ENCODE results near the gene LEPROT.
A peak's percentile ranks its signal among the peaks of the same experiment; 100 is the strongest.
"Not testable (repeated sequence)": the region's sequence is repeated elsewhere in the genome, so short reads cannot be mapped to it uniquely, and the experiment has no call there.

LEPROT gene

DNA sequence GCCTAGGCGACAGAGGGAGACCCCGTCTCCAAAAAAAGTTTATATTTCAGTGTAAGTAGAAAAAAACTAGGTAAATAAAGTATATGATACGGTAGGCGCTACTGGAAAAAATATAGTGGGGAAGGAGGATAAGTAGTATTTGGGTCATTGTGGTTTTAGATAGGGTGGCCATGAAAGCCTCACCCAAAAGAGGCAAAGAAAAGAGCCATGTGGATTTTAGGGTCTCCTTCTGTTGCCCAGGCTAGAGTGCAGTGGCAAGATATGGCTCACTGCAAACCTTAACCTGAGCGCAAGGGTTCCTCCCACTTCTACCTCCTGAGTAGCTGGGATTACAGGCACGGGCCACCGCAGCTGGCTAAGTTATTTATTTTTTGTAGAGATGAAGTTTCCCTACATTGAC is 17.1 kb downstream of the LEPROT start:
- no peak for DNase-seq (ENCODE audit: low read depth)

DNA sequence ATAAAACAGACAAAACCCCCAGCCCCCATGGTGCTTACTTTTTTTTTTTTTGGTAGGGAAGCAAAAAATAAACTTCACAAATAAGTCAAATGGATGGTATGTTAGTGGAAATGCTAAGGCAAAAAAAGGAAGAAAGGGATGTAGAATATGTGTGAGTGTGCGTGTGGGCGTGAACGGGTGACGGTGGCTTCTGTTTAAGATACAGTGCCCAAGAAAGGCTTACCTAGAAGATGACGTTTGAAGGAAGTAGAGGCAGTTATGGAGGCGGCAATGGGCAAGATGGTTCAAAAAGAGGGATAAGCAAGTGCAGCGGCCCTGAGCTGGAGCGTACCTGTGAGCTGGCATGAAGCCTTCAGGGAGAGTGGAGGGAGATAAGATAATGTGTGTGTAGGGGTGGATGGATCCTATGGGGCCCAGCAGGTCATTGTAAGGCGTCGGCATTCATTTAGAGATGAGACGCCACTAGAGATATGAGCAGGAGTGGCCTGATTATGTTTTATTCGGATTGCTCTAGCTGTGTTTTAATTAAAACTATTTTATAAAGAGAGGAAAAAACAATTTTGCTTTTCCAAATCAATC is 19.9 kb downstream of the LEPROT start:
- no peak for DNase-seq (ENCODE audit: low read depth)

DNA sequence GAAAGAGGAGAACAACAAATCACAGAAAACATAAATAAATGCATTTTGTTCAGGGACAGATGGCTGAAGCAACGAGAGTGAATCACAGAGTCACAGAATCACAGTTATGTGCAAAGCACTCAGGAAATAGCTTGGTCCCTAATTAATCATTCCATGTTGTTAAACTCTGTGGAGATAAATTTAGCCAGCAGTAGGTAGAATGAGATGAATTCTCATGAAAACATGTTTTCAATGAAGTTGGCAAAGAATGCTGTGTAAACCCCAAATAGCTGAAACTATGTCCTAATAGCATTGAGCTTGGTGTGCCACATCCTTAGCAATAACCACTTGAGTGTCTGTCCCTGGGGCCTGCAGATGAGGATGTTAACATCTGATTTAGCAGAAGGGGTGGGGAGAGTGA is 20.4 kb downstream of the LEPROT start:
- no peak for DNase-seq (ENCODE audit: low read depth)

DNA sequence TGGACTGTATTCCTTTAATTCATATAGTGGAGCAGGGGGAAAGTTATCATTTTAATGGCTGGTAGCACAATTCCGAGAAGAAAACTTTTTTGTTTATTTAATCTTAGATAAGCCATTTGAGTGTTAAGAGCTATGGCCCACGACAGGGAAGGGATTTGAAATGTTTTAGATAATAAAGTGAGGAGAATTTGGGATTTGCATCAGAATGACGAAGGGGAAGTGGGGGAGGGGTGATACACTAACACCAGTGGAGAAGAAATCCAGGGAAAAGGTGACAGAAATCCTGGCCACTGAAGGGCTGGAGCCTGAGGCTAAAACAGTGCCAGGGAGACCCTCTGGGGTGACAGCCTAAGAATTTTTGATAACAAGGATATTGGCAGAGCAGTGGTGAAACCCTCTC is 21.0 kb downstream of the LEPROT start:
- DNase-seq (ENCODE audit: low read depth): no peak

DNA sequence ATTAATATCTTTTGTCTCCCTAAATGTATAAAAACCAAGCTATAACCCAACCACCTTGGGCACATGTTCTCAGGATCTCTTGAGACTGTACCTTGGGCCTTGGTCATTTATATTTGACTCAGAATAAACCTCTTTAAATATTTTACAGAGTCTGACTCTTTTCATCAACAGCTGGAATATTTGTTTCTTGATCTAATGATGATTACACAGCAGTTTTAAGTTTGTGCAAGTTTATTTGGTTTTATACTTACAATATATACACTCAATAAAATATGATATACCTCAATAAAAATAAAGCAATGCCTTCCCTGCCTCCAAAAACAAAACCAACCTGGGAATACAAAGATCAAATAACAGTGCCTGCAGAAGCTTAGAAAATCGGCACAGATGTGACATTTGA is 22.0 kb downstream of the LEPROT start:
- DNase-seq (ENCODE audit: low read depth): no peak

DNA sequence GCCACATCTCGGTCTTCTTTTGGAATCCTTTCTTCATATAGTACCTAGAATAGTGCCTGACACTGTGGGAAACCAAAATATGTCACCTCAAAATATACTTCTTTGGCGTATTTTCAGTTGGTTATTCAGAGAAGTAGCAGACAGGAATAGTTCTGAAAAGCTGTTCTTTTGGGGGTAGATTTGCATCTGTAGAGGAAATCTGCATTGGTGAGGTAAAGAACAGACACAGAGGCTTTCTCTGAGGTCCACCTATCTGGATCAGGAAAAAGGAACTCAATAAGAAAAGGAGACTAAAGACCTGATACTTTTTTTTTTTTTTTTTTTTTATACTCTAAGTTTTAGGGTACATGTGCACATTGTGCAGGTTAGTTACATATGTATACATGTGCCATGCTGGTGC is 23.2 kb downstream of the LEPROT start:
- no peak for DNase-seq (ENCODE audit: low read depth)

DNA sequence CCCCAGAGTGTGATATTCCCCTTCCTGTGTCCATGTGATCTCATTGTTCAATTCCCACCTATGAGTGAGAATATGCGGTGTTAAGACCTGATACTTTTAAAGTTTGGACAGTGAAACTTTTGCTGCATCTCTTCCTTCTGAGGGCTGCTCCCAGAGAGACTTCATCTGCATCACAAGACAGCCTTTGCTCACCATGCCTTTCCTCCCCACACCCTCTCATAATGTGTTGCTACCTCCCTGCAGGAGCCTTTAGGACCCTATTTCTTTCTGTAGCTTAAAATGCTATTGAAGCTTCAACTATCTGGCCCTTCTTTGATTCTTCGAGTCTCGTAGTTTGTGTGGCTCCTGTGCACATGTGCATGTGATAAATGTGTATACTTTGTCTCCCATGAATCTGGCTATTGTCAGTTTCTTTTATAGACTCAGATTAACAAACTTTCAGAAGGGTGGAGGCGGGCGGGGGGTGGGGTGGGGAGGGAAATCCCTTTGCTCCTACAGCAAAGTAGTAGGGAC is 23.7 kb downstream of the LEPROT start:
- DNase-seq (ENCODE audit: low read depth): no peak

DNA sequence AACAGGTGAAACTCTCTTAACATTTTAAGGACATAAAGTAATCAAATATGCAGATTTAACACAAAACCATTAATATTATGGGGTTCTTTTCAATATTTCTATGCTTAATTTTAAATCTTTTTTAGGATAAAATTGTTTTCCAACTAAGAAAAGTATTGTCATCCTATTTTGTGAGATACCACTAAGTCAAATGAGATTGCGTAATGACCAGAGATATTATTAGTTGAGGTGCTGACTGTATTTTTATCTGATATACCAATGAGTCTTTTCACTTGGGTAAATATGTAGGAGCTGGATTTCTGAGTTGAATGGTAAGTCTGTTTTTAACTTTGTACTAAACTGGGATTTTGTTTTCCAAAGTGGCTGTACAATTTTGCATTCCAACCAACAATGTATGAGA is 25.4 kb downstream of the LEPROT start:
- no peak for DNase-seq (ENCODE audit: low read depth)

DNA sequence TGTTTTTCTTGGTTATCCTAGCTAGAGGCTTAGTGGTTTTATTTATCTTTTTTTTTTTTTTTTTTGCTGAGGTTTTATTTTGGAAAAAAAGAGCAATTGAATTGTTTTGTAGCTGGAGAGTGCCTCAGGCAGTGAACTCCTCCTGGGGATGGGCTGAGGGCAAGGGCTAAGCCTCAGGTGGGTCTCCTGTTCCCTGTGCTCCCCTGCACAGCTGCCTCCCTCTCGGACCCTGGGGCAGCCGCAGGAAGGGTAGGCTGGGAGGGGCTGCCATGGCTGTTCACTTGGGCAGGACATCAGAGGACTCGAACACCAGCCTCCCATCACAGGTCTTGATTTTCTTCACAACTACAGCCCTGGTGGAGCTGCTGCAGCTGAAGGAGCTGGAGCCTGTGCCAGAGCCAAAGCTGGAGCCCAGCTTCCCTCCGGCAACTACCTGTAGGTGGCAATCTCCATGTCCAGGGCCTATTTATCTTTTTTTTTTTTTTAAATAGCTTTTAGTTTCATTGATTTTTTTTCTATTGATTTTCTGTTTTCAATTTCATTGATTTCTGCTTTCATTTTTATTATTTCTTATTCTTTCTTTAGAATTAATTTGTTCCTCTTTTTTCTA is 28.9 kb downstream of the LEPROT start:
- DNase-seq (ENCODE audit: low read depth): no peak

DNA sequence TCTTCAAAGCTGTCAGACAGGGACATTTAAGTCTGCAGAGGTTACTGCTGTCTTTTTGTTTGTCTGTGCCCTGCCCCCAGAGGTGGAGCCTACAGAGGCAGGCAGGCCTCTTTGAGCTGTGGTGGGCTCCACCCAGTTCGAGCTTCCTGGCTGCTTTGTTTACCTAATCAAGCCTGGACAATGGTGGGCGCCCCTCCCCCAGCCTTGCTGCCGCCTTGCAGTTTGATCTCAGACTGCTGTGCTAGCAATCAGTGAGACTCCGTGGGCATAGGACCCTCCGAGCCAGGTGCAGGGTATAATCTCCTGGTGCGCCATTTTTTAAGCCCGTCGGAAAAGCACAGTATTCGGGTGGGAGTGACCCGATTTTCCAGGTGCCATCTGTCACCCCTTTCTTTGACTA is 35.2 kb downstream of the LEPROT start:
- not testable (repeated sequence) for DNase-seq (ENCODE audit: low read depth)

DNA sequence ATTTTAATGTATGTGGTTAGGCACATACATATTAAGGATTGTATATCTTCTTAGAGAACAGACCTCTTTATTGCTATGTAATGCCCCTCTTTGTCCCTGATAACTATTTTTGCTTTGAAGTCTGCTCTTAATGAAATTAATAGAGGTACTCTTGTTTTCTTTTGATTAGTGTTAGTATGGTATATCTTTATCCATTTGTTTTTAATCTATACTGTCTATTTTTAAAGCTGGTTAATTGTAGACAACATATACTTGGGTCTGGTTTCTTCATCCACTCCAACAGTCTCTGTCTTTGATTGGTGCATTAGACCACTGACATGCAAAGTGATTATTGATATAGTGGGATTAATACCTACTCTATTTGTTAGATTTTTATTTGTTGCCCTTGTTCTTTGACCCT is 36.0 kb downstream of the LEPROT start:
- no peak for DNase-seq (ENCODE audit: low read depth)

DNA sequence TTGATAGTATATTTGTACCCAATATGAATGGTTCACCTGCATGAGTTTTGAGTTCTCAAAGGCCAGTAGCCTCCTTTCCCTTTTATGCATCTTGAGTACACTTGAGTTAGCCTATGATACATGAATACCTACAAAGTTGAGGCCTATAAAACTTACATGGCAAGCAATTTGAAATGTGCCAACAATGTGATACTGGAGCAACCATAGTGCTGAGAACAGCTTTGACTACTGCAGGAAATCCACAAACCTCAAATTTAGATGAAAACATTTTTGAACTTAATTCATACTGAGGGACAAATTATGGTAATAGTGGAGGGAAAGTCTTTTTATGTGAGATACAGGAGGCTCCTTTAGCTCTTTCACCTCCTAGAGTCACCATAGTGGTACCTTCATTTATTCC is 37.4 kb downstream of the LEPROT start:
- no peak for DNase-seq (ENCODE audit: low read depth)

DNA sequence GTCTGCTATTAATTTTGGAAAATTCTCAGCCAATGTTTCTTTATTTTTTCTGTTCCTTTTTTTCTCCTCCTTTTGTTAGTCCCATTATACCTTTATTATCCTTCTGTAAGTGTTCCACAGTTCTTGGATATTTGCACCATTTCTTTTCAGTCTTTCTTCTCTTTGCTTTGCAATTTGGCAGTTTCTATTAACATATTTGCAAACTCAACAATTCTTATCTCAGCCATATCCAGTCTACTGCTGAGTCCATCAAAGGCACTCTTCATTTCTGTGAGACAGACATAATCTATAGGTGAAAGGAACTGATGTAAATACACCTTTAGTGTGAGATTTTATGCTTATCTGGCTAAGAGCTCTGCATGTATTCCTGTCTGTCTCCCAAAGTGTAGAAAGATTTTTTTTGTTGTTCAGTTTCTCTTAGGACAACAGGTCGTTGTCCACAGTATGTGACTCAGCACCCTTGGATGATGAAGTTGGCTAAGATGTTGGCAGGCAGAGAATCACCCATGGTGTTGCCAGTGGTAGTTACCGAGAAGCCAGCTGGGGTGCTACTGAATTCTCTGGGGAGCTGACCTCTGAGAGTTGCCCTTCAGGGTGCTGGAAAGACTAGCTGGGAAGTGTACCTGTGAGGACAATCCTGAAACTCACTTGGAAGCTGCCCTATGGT is 38.4 kb downstream of the LEPROT start:
- DNase-seq (ENCODE audit: low read depth): no peak

DNA sequence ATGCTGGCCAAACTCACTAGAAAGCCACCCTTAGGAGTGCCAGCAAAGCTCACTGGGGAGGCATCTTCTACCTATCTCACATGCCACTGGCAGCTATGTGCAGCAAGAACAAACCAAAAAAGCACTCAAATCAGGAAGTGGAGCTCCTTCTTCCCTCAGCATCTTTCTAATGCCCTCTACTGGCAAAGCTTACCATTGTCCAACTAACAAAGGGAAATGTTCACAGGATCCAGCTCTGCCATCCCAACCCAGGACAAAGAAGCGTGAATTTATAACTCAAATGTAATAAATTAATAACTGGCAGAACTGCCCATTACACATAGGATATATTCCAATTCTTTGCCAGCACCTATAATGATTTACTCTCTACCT is 38.9 kb downstream of the LEPROT start:
- DNase-seq (ENCODE audit: low read depth): peak; percentile 46

DNA sequence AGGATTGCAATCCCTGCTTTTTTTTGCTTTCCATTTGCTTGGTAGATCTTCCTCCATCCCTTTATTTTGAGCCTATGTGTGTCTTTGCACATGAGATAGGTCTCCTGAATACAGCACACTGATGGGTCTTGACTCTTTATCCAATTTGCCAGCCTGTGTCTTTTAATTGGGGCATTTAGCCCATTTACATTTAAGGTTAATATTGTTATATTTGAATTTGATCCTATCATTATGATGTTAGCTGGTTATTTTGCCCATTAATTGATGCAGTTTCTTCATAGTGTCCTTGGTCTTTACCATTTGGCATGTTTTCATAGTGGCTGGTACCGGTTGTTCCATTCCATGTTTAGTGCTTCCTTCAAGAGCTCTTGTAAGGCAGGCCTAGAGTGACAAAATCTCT is 45.4 kb downstream of the LEPROT start:
- DNase-seq (ENCODE audit: low read depth): not testable (repeated sequence)

DNA sequence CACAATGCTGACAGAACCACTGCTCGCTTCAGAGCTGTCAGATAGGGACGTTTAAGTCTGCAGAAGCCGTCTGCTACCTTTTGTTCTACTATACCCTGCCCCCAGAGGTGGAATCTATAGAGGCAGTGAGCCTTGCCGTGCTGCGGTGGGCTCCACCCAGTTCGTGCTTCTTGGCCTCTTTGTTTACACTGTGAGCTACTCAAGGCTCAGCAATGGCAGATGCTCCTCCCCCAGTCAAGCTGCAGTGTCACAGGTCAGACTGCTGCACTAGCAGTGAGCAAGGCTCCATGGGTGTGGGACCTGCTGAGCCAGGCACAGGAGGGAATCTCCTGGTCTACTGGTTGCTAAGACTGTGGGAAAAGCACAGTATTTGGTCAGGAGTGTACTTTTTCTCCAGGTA is 47.1 kb downstream of the LEPROT start:
- peak; percentile 42 for DNase-seq (ENCODE audit: low read depth)

DNA sequence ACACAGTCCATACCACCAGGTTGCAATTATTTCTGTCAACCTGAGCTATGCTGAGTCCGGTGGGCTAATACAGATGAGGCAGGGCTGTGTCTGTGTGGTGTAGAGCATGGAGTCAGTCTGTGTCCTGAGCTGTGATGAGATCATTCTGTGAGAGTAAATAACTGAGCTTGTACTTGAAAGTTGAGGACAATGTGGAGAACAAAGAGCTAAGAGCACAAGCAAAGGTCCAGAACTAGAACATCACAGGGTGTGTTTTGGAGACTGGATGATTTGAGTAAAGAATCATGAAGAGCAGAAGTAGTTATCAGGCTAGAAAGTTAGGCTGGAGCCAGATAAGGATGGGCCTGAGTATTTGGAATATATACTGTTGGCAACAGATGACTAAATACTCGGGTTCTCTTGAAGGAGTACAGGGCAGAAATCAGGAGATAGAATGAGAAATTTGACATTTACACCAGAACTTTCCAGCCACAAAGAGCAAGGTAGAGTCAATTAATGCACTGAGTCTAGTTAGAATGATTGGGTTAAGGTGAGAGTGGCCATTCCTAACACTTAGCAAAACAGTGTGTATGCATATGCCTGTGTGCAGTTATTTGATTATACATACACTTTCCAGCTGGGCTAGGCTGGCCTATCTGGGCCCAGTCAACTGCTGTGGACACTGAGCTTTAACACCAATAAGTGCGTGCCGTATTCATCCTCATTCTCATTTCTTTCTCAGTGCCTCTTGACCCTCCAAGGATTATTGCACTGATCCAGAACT is 48.8 kb downstream of the LEPROT start:
- no peak for DNase-seq (ENCODE audit: low read depth)

DNA sequence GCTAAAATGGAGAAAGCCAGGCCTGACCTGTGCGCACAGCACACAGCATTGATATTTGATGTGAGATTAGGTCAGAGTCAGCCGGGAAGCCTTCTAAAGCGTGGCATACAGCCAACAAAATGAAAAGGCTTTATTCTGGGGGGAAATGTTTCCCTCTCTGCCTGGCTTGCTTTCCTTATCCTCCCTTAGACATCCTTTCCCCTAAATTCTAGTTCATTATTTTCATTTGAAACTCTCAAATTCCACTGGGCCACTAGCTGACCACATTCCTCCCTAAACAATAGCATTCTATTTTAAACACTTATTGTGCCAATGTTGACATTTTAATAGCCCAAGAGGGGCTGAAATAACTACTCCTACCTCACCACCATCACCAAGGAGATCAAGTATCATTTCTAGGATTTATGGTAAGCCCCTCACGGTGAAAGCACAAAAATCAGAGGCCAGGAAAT is 49.4 kb downstream of the LEPROT start:
- peak; percentile 50 for DNase-seq (ENCODE audit: low read depth)

DNA sequence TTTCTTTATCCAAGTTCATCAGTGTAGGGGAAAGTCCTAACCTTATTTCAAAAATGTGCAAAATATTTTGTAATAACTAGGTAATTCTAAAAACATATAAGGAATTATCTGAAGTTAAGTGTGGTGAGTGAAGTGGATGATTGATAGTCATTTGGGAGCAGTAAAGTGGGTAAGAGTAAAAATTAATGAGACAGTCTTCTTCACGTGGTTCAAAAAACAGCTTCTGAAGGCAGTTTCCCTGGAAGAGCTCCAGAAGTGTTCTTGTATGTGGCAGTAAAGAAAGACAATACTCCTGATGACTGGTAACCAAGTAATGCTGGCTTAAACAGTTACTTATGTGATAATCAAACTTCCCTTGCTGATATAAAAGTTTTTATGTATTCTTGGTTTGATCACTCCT is 50.3 kb downstream of the LEPROT start:
- DNase-seq (ENCODE audit: low read depth): no peak

DNA sequence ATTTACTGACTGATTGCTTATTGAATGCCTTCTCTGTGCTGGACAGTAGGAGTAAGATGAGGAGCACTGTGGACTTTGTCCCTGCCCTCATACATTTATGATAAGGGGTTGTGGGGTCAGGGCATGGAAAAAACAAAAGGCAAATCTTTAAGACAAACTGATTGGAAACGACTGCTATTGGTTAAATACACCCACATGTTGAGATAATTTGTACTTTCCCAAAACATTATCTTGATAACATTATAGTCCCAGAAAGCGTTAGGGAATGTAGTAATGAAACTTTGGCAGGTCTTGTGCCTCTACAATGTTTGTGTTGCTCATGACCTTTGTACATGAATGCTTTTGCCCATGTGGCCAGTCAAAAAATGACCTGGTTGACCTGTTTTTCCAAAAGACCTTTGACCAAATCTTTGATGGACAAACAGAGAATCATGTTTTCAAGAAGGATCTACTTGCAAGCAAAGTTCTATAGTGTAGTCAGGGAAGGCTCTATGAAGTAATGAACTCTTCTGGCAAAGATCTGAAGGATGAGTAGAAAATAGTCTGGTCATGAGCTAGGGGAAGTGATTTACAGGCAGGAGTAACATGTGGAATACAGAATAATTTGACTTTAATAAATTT is 50.9 kb downstream of the LEPROT start:
- DNase-seq (ENCODE audit: low read depth): no peak

DNA sequence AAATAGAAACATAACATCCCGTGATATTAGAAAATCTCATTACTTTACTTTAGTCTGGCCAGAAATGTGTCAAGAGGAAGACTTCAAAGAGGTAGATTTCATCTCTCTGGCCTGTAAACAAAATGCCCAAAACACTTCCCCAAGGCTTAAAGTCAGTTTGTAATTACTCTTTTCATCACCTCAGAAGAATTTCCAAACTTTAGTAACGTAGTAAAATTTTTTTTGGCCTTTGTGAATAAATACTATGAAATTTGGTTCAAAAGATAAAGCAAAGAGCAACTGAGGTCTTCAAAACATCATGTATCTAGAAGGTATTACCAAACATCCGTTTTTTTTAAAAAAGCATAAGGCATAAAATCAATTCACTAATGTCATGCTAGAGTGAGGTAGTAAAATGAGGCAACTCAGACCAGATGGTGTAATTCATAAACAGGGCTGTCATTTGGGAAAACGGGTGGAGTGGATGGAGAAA is 51.4 kb downstream of the LEPROT start:
- no peak for DNase-seq (ENCODE audit: low read depth)

DNA sequence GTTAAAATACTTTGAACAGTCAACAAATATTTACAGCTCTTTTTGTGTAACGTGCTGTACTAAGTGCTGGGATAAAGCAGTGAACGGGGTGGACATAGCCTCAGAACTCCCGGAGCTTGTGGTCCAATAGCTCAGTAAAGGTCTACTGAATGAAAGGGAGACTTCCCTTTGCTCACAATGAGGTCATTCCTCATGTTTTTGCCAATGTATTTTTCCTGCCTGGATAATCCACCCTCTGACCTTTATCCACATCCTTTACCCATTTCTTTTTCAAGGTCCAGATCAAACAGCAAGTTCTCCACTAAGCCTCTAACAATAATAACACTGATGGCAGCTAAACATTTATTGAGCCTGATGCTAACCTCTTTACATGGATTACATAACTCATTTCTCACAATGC is 55.9 kb downstream of the LEPROT start:
- DNase-seq (ENCODE audit: low read depth): no peak

All from HS-27A (cell line).